GM19395 (cell line): ENCODE results near the gene SHISA4.
"Not testable (repeated sequence)": the region's sequence is repeated elsewhere in the genome, so short reads cannot be mapped to it uniquely, and the experiment has no call there.

Experiments used
- ATAC-seq: cut with Tn5 transposase; IDR thresholded peaks from one replicate; pipeline ENCODE4 v1.9.1; 2021; ENCODE audit warnings: mild to moderate bottlenecking, moderate library complexity; ENCODE audit not compliant: unreplicated experiment

Gene SHISA4

GRCh38 chr1:201925981-201926645 lies 37.4 kb downstream of the SHISA4 start:
- ATAC-seq, result no peak

- ATAC-seq, result no peak
Observed at GRCh38 chr1:201928266-201928665, 39.6 kb downstream of the SHISA4 start.

- ATAC-seq, result no peak
Observed at GRCh38 chr1:201930137-201930536, 41.4 kb downstream of the SHISA4 start.

GRCh38 chr1:201930803-201931202 lies 42.1 kb downstream of the SHISA4 start:
- no peak for ATAC-seq

GRCh38 chr1:201933840-201934430 lies 45.2 kb downstream of the SHISA4 start:
- ATAC-seq, result no peak

- ATAC-seq, result no peak
Observed at GRCh38 chr1:201937624-201938213, 49.0 kb downstream of the SHISA4 start.

GRCh38 chr1:201938440-201939035 lies 49.8 kb downstream of the SHISA4 start:
- ATAC-seq, result no peak

- no peak for ATAC-seq
Observed at GRCh38 chr1:201939148-201939547, 50.5 kb downstream of the SHISA4 start.

GRCh38 chr1:201939574-201939973 lies 50.9 kb downstream of the SHISA4 start:
- no peak for ATAC-seq

GRCh38 chr1:201940316-201940715 lies 51.6 kb downstream of the SHISA4 start:
- not testable (repeated sequence) for ATAC-seq

GRCh38 chr1:201941420-201942128 lies 52.9 kb downstream of the SHISA4 start:
- ATAC-seq, result no peak

GRCh38 chr1:201942129-201942495 lies 53.4 kb downstream of the SHISA4 start:
- no peak for ATAC-seq
